Loucy (cell line): Measurements from ENCODE around the gene GJC3.

Experiments used
- H2AFZ ChIP-seq: fragments of 200-600 bp; sonication (generic); 2 replicates; pipeline ENCODE4 v1.6.0; 2016; ENCODE audit warnings: antibody characterized with exemption, mild to moderate bottlenecking, low read length, moderate library complexity
- H3F3A ChIP-seq: fragments of 200-600 bp; 2 replicates; pipeline ENCODE4 v1.6.0; 2016; ENCODE audit warnings: antibody characterized with exemption, low read depth, mild to moderate bottlenecking
- H3K27me3 ChIP-seq: fragments of 200-600 bp; sonication (generic); 2 replicates; pipeline ENCODE4 v1.6.1; 2014; ENCODE audit warnings: low read length, mild to moderate bottlenecking; ENCODE audit not compliant: insufficient read depth, poor library complexity, severe bottlenecking
- H3K36me3 ChIP-seq: fragments of 200-600 bp; sonication (generic); 2 replicates; pipeline ENCODE4 v1.6.1; 2016; ENCODE audit warnings: low read length; ENCODE audit not compliant: insufficient read depth
- H3K4me1 ChIP-seq: fragments of 200-600 bp; sonication (generic); 2 replicates; pipeline ENCODE4 v1.5.1; 2014; ENCODE audit warnings: low read length, mild to moderate bottlenecking; ENCODE audit not compliant: insufficient read depth, poor library complexity, severe bottlenecking
- H3K4me2 ChIP-seq: fragments of 200-600 bp; sonication (generic); 2 replicates; pipeline ENCODE4 v1.6.0; 2014; ENCODE audit warnings: antibody characterized with exemption, low read length, low read depth, mild to moderate bottlenecking; ENCODE audit not compliant: poor library complexity, severe bottlenecking
- H3K4me3 ChIP-seq: fragments of 200-600 bp; sonication (generic); 2 replicates; pipeline ENCODE4 v1.5.1; 2014; ENCODE audit warnings: low read length, mild to moderate bottlenecking, mixed read lengths; ENCODE audit not compliant: poor library complexity, severe bottlenecking
- H3K79me2 ChIP-seq: fragments of 200-600 bp; sonication (generic); 2 replicates; pipeline ENCODE4 v1.6.1; 2014; ENCODE audit warnings: low read length; ENCODE audit not compliant: insufficient read depth
- H3K9ac ChIP-seq: fragments of 200-600 bp; sonication (generic); 2 replicates; pipeline ENCODE4 v1.6.0; 2014; ENCODE audit warnings: mild to moderate bottlenecking, low read depth, low read length, moderate library complexity; ENCODE audit not compliant: poor library complexity, severe bottlenecking
- H3K9me2 ChIP-seq: fragments of 200-600 bp; sonication (generic); replicated peaks from 2 replicates; pipeline ENCODE4 v1.6.1; 2016; ENCODE audit warnings: low read depth, low read length, mixed read lengths
- H3K9me3 ChIP-seq: fragments of 200-600 bp; sonication (generic); 2 replicates; pipeline ENCODE4 v1.6.1; 2014; ENCODE audit warnings: mild to moderate bottlenecking, antibody characterized with exemption, low read length, low read depth; ENCODE audit not compliant: insufficient read depth
- H4K20me1 ChIP-seq: fragments of 200-600 bp; sonication (generic); 2 replicates; pipeline ENCODE4 v1.6.0; 2014; ENCODE audit warnings: antibody characterized with exemption, low read length, mild to moderate bottlenecking; ENCODE audit not compliant: insufficient read depth, poor library complexity, severe bottlenecking
- CTCF ChIP-seq: fragments of 200-600 bp; sonication (generic); conservative IDR thresholded peaks from 2 replicates; pipeline ENCODE4 v1.5.1; 2014; ENCODE audit warnings: mild to moderate bottlenecking, antibody characterized with exemption, low read length
- EZH2phosphoT487 ChIP-seq: fragments of 200-600 bp; IDR thresholded peaks from 2 replicates; pipeline ENCODE4 v1.6.1; 2018; ENCODE audit warnings: antibody characterized with exemption, mild to moderate bottlenecking, moderate library complexity, borderline replicate concordance

Gene GJC3

GRCh38 chr7:99928994-99929729 is at the start of gene GJC3:
Gene GJC3, minus strand, starts transcription at chr7:99929620. Its CDS starts 0 bp downstream, at chr7:99929620.
- Histone ChIP-seq H3K36me3 (no peaks in the 10 kb centered on the region), H3K79me2 (no peaks in the 10 kb centered on the region), H3K4me3 (peak within 1 kb of the TSS; percentile 72), H2AFZ (peak within 1 kb of the TSS; percentile 86), H3K4me1 (peaks cover 6% of the 10 kb centered on the region), H3K9me2 (no peaks in the 10 kb centered on the region), H3K9ac (peak within 1 kb of the TSS; percentile 61), H3F3A (no peaks in the 10 kb centered on the region), H3K9me3 (no peaks in the 10 kb centered on the region), H3K4me2 (peak within 1 kb of the TSS; percentile 73), H3K27me3 (peaks cover 55% of the 10 kb centered on the region), H4K20me1 (no peaks in the 10 kb centered on the region)
- TF ChIP-seq EZH2phosphoT487 (no peak), CTCF (peak; percentile 55)

- no peaks in the 10 kb centered on the region for H3K9me3 ChIP-seq
- H2AFZ ChIP-seq: no peak overlapping the region
- no peak for TF ChIP-seq EZH2phosphoT487
- no peak for TF ChIP-seq CTCF
- H3K9me2 ChIP-seq: no peaks in the 10 kb centered on the region
- no peaks in the 10 kb centered on the region for H3K79me2 ChIP-seq
- H3K27me3 ChIP-seq: no peaks in the 10 kb centered on the region
- H3K4me3 ChIP-seq: no peak overlapping the region
- no peaks in the 10 kb centered on the region for H3F3A ChIP-seq
- no peaks in the 10 kb centered on the region for H3K4me1 ChIP-seq
- H3K4me2 ChIP-seq: no peak overlapping the region
- no peaks in the 10 kb centered on the region for H3K36me3 ChIP-seq
- H4K20me1 ChIP-seq: no peaks in the 10 kb centered on the region
- no peak overlapping the region for H3K9ac ChIP-seq
Measured at GRCh38 chr7:99976626-99977025, 47.2 kb upstream of the GJC3 start.

GRCh38 chr7:99975782-99976521 is 46.5 kb upstream of the GJC3 start, which contains the start of gene AZGP1:
Gene AZGP1, minus strand, starts transcription at chr7:99976031. Its CDS starts 11 bp downstream, at chr7:99976020.
- TF ChIP-seq CTCF: no peak
- TF ChIP-seq EZH2phosphoT487: no peak
- H3F3A ChIP-seq: no peaks in the 10 kb centered on the region
- no peaks in the 10 kb centered on the region for H3K27me3 ChIP-seq
- H3K9me3 ChIP-seq: no peaks in the 10 kb centered on the region
- H3K9me2 ChIP-seq: no peaks in the 10 kb centered on the region
- H3K4me1 ChIP-seq: no peaks in the 10 kb centered on the region
- H3K36me3 ChIP-seq: no peaks in the 10 kb centered on the region
- H3K4me3 ChIP-seq: no peak within 1 kb of the TSS
- no peaks in the 10 kb centered on the region for H4K20me1 ChIP-seq
- no peak within 1 kb of the TSS for H3K9ac ChIP-seq
- H3K79me2 ChIP-seq: no peaks in the 10 kb centered on the region
- H2AFZ ChIP-seq: peak within 1 kb of the TSS; percentile 73
- H3K4me2 ChIP-seq: no peak within 1 kb of the TSS
